ENCODE measurements around the gene VPS52. TPM values are rescaled to one million over a fixed set of nuclear protein-coding genes. Genes with fewer than 3 reads are reported as not detected.

The VPS52 gene
- total RNA-seq, 1 experiment from 2014 or later = 47.1 TPM

GRCh38 chr6:33241968-33242367, 29.7 kb downstream of the VPS52 start:
- Histone ChIP-seq H3K4ac (ENCODE audit: low read depth, low read length) (no peak overlapping the region), H2BK20ac (ENCODE audit: low read depth, low read length, poor library complexity, severe bottlenecking) (no peak overlapping the region), H3K27me3 (ENCODE audit: insufficient read depth, low read length) (no peaks in the 10 kb centered on the region; the same call in 1 of the 2 replicates), H3K27ac (ENCODE audit: insufficient read length, low read depth, low read length) (no peak overlapping the region), H2BK12ac (ENCODE audit: insufficient read length, low read depth, low read length) (no peak overlapping the region), H3K14ac (ENCODE audit: insufficient read depth, low read length) (no peak overlapping the region), H3K4me2 (ENCODE audit: insufficient read depth, insufficient read length, low read length) (no peak overlapping the region), H3K79me1 (ENCODE audit: insufficient read depth, low read depth, low read length, poor library complexity, severe bottlenecking) (no peaks in the 10 kb centered on the region), H3K23ac (ENCODE audit: insufficient read length, low read depth, low read length) (no peak overlapping the region), H2BK5ac (ENCODE audit: insufficient read length, low read length) (no peak overlapping the region), H3T11ph (ENCODE audit: low read length) (no peak overlapping the region), H4K20me1 (ENCODE audit: control insufficient read depth, insufficient read depth, insufficient read length) (no peaks in the 10 kb centered on the region), H3K9ac (ENCODE audit: extremely low read depth, insufficient read length, low read length) (no peak overlapping the region), H4K91ac (ENCODE audit: insufficient read length, low read depth, low read length) (no peak overlapping the region), H3K4me1 (ENCODE audit: insufficient read depth, low read length) (no peaks in the 10 kb centered on the region), H3K79me2 (ENCODE audit: insufficient read depth, low read length) (no peaks in the 10 kb centered on the region), H2BK15ac (ENCODE audit: low read depth, low read length) (no peak overlapping the region), H3K56ac (ENCODE audit: insufficient read length, low read depth, low read length) (no peak overlapping the region), H4K8ac (replicated peaks; ENCODE audit: insufficient read length, low read depth, low read length) (no peak overlapping the region), H3K9me3 (ENCODE audit: control insufficient read depth, low read depth, low read length) (no peaks in the 10 kb centered on the region), H2AFZ (ENCODE audit: low read length) (no peak overlapping the region), H3K23me2 (ENCODE audit: insufficient read length, low read depth, low read length, poor library complexity, severe bottlenecking) (no peaks in the 10 kb centered on the region), H2BK120ac (ENCODE audit: low read depth, low read length, poor library complexity, severe bottlenecking) (no peak overlapping the region), H3K18ac (ENCODE audit: insufficient read length, low read depth, low read length) (no peak overlapping the region), H4K5ac (ENCODE audit: insufficient read length, low read depth, low read length) (no peak overlapping the region), H2AK5ac (ENCODE audit: insufficient read length, low read length) (no peak overlapping the region)
- Mint-ChIP-seq H3K36me3 (ENCODE audit: insufficient read depth in 1 of 3, low read depth in 3 of 3) (no peaks in the 10 kb centered on the region), H3K4me1 (no peaks in the 10 kb centered on the region), H3K9me3 (no peaks in the 10 kb centered on the region), H3K4me3 (no peak overlapping the region), H3K27ac (no peak overlapping the region), H3K27me3 (ENCODE audit: low read depth) (peaks cover 85% of the 10 kb centered on the region)
- no peak for DNase-seq
- no CpG with 5 or more reads among the region's 3 CpGs for WGBS (ENCODE audit: extremely low coverage, insufficient read length, low lambda C conversion rate)
- no peak for TF ChIP-seq CTCF (conservative IDR thresholded peaks at IDR 0.05)
